Measurements from ENCODE around the gene PRMT2. TPM values are rescaled to one million over a fixed set of nuclear protein-coding genes. Genes with fewer than 3 reads are reported as not detected.
"Not testable (repeated sequence)": the region's sequence is repeated elsewhere in the genome, so short reads cannot be mapped to it uniquely, and the experiment has no call there.

Gene PRMT2
- polyA plus RNA-seq, 3 donors = 38.9 to 99.8 (median 77.8) TPM

DNA sequence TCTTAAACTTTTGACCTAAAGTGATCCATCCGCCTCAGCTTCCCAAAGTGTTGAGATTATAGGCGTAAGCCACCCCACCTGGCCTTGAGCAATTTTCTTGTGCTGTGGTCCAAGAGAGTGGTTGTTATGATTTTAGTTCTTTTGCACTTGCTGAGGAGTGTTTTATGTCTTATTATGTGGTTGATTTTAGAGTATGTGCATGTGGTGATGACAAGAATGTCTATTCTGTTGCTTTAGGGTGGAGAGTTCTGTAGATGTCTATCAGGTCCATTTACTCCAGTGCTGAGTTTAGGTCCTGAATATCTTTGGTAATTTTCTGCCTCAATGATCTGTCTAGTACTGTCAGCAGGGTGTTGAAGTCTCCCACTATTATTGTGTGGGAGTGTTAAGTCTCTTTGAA lies 19.4 kb upstream of the PRMT2 start:
- no peak overlapping the region for H3K27ac ChIP-seq (ENCODE audit: low read depth, low read length)
- WGBS, 3 donors = 91 to 93% (median 93%) methylated on average over 2 of the region's 2 CpGs

DNA sequence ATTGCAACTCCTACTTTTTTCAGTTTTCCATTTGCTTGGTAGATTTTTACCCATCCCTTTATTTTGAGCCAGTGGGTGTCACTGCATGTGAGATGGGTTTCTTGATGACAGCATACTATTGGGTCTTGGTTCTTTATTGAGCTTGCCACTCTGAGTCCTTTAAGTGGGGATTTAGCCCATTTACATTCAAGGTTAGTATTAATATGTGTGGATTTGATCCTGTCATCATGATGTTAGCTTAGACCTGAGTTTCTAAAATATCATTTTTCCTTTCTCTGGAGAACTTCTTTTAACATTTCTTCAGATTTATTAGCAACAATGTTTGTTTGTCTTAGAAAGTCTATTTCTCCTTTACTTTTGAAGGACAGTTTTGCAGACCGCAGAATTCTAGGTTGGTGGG lies 18.8 kb upstream of the PRMT2 start:
- no peak overlapping the region for H3K27ac ChIP-seq (ENCODE audit: low read depth, low read length)
- WGBS, 3 donors = 97 to 99% (median 97%) methylated on average over 1 of the region's 1 CpG

DNA sequence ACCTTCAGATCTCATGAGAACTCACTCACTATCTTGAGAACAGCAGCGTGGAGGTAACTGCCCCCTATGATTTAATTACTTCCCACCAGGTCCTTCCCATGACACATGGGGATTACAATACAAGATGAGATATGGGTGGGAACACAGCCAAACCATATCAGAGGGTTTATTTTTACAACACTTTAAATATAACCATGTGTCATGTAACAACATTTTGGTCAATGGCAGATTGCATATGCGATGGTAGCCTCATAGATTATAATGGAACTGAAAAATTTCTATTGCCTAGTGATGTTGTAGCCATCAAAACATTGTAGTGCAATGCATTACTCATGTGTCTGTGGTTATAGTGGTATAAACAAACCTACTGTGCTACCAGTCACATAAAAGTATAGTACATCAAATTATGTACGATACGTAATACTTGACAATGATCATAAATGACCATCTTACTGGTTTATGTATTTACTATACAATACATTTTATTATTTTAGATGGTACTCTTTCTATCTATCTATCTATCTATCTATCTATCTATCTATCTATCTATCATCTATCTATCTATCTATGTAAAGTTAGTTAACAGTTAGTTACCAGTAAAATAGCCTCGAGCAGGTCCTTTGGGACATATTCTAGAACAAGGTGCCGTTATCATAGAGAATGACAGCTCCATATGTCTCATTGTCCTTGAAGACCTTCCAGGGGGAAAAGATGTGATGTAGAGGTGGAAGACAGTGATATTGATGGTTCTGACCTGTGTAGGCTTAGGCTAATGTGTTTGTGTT lies 18.0 kb upstream of the PRMT2 start:
- WGBS, 3 donors = 74 to 77% (median 75%) methylated on average over 6 of the region's 6 CpGs
- H3K27ac ChIP-seq (ENCODE audit: low read depth, low read length) = no peak overlapping the region

DNA sequence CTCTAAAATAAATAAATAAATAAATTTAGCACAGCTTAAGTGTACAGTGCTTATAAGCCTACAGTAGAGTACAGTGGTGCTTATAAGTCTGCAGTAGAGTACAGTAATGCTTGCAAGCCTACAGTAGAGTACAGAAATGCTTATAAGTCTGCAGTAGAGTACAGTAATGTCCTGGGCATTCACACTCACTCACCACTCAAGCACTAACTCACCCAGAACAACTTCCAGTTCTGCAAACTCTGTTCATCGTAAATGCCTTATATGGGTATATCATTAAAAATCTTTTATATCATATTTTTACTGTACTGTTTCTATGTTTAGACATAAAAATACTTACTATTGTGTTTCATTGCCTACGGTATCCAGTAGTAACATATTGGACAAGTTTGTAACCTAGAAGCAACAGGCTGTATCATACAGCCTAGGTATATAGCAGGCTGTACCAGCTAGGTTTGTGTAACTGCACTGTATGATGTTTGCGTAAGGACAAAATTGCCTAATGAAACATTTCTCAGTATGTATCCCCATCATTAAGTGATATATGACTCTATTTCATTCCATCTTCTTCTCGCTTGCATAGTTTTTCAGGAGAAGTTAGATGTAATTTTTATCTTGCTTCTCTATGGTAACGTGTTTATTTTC lies 16.6 kb upstream of the PRMT2 start:
- 72 to 88% (median 78%) methylated on average over 5 of the region's 5 CpGs for WGBS, 3 donors
- no peak overlapping the region for H3K27ac ChIP-seq (ENCODE audit: low read depth, low read length)

DNA sequence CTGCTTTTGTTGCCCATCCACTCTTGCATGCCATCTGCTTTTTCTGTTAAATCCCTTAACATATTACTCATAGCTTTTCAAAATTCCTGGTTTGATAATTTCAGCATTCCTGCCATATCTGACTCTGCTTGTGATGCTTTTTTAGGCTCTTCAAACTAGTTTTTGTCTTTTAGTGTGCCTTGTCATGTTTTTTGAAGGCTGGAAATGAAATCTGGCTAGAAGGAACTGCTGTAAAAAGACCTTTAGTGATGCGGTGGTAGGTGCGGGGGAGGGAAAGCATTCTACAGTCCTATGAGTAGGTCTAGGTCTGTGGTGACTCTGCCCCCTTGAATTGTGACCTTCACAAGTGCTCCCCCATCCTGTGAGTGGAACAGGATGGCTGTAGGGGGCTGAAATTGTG lies 15.6 kb upstream of the PRMT2 start:
- WGBS, 3 donors = 80 to 85% (median 82%) methylated on average over 2 of the region's 2 CpGs
- H3K27ac ChIP-seq (ENCODE audit: low read depth, low read length) = no peak overlapping the region

DNA sequence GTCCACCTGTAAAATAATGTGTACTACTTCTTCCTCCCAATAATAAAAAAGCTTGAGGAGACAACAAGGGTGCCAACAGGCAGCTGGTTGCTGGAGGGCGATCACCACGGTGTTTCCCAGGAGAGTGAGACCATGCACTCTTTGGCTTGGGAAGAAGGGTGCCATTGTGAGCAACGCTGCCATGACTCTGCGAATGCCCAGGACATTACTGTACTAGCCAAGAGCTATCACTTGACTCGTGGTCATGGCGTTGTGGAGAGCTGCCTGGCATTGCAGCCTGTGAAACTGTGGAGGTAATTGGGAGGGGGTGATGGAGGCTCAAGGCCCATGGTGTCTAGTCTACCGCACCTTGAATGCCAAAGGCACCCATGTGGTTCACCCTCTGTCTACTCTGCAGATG lies 14.6 kb upstream of the PRMT2 start:
- H3K27ac ChIP-seq (ENCODE audit: low read depth, low read length) = no peak overlapping the region
- 93 to 95% (median 95%) methylated on average over 7 of the region's 7 CpGs for WGBS, 3 donors

DNA sequence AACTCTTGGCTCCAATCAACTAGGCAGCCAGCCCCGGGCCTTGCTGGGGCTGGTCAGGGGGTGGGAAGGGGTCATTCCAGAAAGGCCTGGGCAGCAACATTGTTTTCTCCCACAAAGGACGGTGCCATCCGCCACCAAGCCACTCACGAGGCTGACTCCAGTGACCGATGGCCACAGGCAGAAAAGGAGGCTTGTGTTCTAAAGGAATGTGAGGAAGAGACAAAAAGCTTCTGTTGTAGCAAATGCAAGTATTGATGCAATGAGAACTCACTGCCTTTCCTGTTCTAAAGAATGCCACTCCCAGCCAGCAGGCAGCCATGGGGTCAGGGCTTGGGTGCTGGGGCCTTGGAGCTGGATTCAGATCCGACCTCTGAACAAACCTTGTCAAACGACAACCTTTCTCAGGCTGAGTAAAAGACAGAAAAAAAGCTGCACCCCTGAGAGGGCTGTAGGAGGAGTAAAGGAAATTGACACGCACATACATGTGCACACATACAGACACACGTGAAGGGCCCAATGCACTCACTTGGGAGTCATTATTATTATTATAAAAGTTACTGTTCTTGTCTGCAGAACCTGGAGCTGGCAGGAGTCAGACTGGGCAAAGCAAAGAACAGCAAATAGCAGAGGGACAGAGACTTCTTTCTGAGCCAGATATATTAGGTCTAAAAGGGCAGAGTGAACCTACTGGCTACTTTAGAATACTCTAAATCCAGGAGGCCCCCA lies 13.9 kb upstream of the PRMT2 start:
- no peak overlapping the region for H3K27ac ChIP-seq (ENCODE audit: low read depth, low read length)
- 61 to 76% (median 72%) methylated on average over 9 of the region's 9 CpGs for WGBS, 3 donors

DNA sequence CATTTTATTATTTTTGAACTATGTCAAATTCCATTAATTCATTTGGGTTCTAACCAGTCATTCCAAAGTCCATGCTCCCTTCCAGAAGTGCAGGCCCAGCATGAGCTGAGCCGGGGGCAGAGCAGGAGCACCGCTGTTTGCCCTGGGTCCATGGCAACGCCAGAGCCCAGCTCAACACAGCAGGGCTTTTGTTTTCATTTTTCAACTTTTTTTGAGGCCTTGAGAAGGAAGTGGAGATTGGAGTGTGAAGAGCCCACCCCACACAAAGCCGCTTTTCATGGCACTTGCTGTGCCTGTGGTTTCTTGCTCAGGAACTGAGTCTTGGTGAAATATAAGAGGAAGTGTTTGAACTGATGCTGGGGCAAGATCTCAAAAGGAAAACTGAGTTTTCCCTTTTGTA lies 13.2 kb upstream of the PRMT2 start:
- WGBS, 3 donors = 43 to 54% (median 47%) methylated on average over 4 of the region's 4 CpGs
- no peak overlapping the region for H3K27ac ChIP-seq (ENCODE audit: low read depth, low read length)

DNA sequence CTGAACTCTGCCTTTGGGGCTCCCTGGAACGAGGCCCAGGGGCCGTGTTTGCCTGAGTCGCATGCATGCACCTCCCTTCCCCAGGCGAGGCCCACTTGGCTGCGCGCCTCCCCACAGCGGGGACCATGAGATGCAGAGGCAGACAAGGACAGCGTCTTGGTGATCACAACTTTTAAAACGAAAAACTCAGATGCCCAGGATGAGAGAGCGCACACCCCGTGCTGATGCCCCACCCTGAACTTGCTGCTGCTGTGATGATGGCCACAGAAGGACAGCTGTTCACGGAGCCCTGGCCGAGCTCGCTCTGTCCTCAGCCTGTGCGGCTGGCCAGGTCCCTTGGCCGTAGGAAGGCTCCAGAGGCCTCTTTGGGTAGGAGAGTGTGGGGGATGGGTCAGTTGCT lies 11.4 kb upstream of the PRMT2 start:
- H3K27ac ChIP-seq (ENCODE audit: low read depth, low read length) = no peak overlapping the region
- WGBS, 3 donors = 75 to 88% (median 83%) methylated on average over 16 of the region's 16 CpGs

DNA sequence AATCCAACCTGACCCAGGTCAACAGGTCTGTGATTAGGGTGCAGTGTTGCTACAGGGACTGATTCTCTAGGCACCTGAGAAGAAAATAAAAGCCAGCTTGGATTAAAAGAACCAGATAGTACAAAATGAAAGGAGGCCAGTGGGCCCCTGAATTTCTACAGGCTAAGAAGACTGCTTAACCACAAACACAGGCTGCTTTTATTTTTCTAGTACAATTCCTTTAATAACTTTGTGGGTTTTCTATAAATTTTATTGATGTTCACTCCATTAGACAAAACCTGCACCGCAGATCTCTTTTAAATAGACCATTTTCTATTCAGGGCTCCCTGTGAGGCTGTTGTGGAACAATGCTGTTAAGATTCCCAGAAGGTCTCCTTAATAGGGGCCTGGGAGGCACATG lies 9.7 kb upstream of the PRMT2 start:
- no peak overlapping the region for H3K27ac ChIP-seq (ENCODE audit: low read depth, low read length)
- 78 to 93% (median 83%) methylated on average over 1 of the region's 1 CpG for WGBS, 3 donors

DNA sequence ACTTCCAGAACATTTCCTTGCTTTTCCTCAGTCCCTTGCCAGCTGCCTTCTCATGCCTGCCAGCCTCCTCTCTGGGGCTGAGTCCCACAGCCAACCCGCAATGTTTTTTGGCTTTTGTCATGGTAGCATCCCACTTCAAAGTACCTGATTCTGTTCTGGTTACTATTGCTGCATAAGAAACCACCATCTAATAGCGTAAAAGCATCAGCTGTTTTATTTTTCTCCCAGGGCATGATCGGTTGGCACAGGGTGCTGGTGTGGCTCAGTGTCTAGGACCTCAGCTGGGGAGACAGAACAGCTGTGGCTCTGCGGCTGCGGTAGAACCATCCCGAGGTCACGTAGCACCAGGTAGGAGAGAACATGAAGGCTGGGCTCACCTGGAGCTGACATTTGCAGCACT lies 8.9 kb upstream of the PRMT2 start:
- no peak overlapping the region for H3K27ac ChIP-seq (ENCODE audit: low read depth, low read length)
- 92 to 95% (median 94%) methylated on average over 7 of the region's 7 CpGs for WGBS, 3 donors

DNA sequence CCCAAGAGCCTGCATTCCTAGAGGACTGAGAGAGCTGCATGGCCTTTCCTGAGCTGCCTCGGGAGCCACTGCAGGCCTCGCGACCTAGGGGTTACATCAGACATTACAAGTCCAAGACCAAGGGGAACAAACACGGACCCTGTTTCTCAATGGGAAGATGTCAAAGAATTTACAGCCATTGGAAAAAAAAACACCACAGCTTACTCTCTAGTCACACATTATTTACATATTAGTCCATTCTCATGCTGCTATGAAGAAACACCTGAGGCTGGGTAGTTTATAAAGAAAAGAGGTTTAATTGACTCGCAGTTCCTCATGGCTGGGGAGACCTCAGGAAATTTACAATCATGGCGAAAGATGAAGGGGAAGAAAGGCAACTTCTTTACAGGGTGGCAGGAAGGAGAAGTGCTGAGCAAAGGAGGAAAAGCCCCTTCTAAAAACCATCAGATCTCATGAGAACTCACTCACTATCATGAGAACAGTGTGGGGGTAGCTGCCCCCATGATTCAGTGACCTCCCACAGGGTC lies 8.4 kb upstream of the PRMT2 start:
- WGBS, 3 donors = 48 to 73% (median 60%) methylated on average over 6 of the region's 6 CpGs
- no peak overlapping the region for H3K27ac ChIP-seq (ENCODE audit: low read depth, low read length)

DNA sequence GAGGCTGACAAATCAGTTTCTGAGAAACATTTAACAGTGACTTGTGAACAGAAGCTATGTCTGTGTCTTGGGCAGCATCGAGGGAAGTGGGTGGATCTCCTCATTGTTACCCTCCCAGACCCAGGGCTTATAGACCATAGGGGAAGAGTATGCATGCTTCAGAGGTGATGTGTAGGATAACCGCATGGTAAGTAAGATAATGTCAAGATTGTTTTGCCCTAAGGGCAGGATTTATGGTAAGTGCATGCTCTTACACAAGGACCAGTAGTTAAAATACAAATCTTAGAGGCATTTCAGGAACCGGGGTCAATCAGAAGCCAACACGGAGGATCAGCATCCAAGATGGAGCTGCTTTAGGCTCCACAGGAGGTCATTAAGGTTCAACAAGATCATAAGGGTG lies 7.7 kb upstream of the PRMT2 start:
- 79 to 86% (median 83%) methylated on average over 4 of the region's 4 CpGs for WGBS, 3 donors

DNA sequence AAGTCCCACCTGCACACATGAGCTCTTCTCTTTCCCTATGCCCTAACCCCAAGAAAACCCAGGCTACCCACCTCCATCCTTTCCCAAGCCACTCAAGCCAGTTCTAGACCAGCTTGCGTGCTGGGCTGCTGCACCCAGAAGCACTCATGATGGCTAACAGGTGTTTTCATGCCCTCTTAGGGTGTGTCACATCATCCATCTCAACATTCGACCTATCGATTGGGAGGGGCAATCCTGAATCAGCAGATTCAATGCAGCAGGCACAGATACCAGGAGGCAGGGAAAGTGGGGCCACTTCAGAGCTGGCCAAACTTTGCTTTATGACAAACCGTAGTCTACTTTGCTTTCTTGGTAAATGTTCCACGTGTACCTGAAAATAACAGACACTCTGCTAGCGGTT lies 6.6 kb upstream of the PRMT2 start:
- H3K27ac ChIP-seq (ENCODE audit: low read depth, low read length) = no peak overlapping the region
- 76 to 89% (median 85%) methylated on average over 6 of the region's 6 CpGs for WGBS, 3 donors

More for the DNA sequence above, 7.7 kb upstream of the PRMT2 start:
- no peak overlapping the region for H3K27ac ChIP-seq (ENCODE audit: low read depth, low read length)

DNA sequence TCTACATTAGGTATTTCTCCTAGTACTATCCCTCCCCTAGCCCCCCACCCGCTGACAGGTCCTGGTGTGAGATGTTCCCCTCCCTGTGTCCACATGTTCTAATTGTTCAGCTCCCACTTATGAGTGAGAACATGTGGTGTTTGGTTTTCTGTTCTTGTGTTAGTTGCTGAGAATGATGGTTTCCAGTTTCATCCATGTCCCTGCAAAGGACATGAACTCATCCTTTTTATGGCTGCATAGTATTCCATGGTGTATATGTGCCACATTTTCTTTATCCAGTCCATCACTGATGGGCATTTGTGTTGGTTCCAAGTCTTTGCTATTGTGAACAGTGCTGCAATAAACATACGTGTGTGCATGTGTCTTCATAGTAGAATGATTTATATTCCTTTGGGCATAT lies 4.6 kb upstream of the PRMT2 start:
- H3K27ac ChIP-seq (ENCODE audit: low read depth, low read length) = not testable (repeated sequence)

DNA sequence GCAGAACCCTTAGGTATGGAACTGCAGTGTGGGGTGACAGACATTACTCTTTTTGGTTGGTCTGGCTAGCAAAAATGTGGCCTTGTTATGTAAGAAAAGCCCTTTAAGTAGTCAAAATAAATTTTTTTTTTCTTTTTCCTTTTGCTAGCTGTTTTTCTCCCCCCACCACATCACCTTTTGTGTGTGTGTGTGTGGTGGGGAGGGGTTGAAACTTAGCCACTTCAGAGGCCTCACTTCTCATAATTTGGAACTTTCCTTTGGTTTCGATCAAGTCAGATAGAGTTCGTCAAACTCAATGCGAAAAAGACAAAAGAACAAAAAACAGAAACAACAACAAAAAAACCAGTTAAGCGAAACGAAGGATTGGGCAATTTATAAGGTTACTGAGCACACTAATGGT lies 1.9 kb upstream of the PRMT2 start:
- H3K27ac ChIP-seq (ENCODE audit: low read depth, low read length) = no peak overlapping the region
- 88 to 91% (median 89%) methylated on average over 5 of the region's 5 CpGs for WGBS, 3 donors

More for the DNA sequence above, 4.6 kb upstream of the PRMT2 start:
- WGBS, 3 donors = 88 to 93% (median 92%) methylated on average over 2 of the region's 2 CpGs

DNA sequence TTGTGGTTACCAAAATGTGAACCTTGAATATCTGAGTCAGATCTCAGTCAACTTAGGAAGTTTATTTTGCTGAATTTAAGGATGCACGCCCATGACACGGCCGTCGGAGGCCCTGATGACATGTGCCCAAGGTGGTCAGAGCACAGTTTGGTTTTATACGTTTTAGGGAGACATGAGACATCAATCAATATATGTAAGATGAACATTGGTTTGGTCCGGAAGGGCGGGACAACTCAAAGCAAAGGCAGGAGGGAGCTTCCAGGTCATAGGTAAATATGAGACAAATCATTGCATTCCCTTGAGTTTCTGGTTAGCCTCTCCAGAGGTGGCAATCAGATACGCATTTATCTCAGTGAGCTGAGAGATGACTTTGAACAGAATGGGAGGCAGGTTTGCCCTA lies 1.0 kb upstream of the PRMT2 start:
- WGBS, 3 donors = 81 to 91% (median 87%) methylated on average over 8 of the region's 8 CpGs
- no peak overlapping the region for H3K27ac ChIP-seq (ENCODE audit: low read depth, low read length)

DNA sequence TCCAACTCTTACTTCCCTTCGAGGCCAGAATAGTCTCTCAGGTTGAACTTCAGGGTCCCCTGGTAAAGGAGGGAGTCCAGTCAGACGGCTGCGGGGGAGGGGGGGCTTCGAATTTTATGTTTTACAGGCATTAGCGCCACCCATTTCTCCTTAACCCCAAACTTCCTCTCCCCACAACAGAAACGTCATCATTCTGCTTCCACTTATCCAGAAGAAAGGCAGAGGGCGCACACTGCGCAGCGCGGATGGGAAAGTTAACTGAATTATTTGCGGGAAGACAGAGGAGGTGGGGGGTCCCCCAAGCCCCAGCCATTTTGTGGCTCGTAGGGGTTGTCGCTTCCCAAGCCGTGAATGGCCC lies 529 bp upstream of the PRMT2 start:
- WGBS, 3 donors = 0 to 1% (median 0%) methylated on average over 14 of the region's 14 CpGs
- H3K27ac ChIP-seq (ENCODE audit: low read depth, low read length) = peak overlapping the region; percentile 87

DNA sequence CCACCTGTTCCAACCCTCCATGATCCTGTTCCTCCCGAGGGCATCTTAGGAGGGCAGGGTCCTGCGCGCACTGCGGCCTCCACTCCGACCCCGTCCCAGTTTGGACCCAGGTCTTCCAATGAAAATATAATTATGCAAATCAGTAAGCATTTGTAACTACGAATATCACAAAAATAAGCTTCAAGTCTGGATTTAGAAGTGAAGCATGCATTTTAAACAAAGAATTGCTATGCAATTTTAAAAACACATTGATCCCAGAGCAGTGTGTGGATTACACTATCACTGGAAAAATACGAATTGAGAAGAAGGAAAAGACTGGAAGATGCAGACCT lies 673 bp downstream of the PRMT2 start:
- 4 to 11% (median 9%) methylated on average over 8 of the region's 8 CpGs for WGBS, 3 donors
- H3K27ac ChIP-seq (ENCODE audit: low read depth, low read length) = no peak overlapping the region

Measured in adipose tissue (tissue), 3 donors.